GM19023 (cell line): ENCODE results near the gene SETD6.
A peak's percentile ranks its signal among the peaks of the same experiment; 100 is the strongest.
"Not testable (repeated sequence)": the region's sequence is repeated elsewhere in the genome, so short reads cannot be mapped to it uniquely, and the experiment has no call there.

ENCODE experiments used
- ATAC-seq: cut with Tn5 transposase; IDR thresholded peaks from one replicate; pipeline ENCODE4 v1.9.1; 2021; ENCODE audit warnings: mild to moderate bottlenecking, moderate library complexity; ENCODE audit not compliant: unreplicated experiment

Gene SETD6, protein sequence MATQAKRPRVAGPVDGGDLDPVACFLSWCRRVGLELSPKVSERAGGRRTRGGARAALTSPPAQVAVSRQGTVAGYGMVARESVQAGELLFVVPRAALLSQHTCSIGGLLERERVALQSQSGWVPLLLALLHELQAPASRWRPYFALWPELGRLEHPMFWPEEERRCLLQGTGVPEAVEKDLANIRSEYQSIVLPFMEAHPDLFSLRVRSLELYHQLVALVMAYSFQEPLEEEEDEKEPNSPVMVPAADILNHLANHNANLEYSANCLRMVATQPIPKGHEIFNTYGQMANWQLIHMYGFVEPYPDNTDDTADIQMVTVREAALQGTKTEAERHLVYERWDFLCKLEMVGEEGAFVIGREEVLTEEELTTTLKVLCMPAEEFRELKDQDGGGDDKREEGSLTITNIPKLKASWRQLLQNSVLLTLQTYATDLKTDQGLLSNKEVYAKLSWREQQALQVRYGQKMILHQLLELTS

DNA sequence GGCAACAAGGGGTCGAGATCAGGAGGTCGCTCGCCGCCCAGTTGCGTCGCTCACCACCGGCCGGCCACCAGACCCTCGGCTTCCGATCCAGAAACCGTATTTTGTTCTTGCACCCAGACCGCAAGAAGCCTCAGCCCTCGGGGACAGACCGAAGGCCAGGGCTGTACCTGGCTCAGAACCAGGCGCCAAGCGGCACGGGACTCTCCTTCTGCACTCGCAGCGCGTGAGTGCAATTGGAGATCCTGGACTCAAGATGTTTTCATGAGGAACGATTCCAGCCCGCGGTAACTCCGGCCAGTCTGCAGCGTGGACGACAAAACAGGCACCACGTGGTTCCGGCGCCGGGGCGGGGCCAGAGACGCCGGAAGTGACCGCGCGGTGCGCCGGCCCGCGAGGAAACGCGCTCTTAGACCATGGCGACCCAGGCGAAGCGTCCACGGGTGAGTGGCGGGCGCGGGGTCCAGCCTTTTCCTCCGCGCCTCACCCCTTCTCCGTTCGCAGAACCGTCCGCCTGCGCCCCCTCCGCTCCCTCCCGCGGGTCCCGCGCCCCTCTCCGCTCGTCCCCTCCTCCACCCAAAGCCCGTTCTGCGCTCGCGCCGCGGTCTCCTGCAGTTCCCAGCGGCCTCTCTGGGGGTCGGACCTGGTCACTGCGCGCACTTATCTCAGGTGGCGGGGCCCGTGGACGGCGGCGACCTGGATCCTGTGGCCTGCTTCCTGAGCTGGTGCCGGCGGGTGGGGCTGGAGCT is at the start of gene SETD6:
TSS of gene SETD6 (plus strand) at position 393 of the 746 bp plus-strand sequence. CDS start at position 414, 21 bp downstream.
- ATAC-seq, result peak; percentile 77

- no peak for ATAC-seq
Measured at GRCh38 chr16:58465817-58466216, 49.5 kb upstream of the SETD6 start.

GRCh38 chr16:58466396-58466795 is 48.9 kb upstream of the SETD6 start:
- no peak for ATAC-seq

DNA sequence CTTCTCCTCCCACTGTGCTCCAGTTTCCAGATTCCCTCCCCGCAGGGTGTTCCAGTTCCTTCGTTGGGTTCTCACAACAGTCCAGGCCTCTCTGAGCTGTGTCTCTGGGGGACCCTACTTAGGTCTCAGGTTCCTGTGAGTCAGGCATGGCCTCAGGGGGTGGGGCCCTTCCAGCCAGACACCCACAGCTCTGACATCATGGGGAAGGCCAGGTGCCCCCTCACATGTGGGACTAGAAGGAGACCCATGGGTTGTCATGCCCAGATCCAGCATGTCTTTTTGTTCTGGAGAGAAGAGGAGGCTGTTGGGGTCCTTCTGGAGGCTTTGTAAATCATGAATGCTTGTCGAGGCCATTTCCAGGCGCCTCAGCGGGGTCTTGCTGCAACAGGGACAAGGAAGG is 47.4 kb upstream of the SETD6 start:
- ATAC-seq, result no peak

DNA sequence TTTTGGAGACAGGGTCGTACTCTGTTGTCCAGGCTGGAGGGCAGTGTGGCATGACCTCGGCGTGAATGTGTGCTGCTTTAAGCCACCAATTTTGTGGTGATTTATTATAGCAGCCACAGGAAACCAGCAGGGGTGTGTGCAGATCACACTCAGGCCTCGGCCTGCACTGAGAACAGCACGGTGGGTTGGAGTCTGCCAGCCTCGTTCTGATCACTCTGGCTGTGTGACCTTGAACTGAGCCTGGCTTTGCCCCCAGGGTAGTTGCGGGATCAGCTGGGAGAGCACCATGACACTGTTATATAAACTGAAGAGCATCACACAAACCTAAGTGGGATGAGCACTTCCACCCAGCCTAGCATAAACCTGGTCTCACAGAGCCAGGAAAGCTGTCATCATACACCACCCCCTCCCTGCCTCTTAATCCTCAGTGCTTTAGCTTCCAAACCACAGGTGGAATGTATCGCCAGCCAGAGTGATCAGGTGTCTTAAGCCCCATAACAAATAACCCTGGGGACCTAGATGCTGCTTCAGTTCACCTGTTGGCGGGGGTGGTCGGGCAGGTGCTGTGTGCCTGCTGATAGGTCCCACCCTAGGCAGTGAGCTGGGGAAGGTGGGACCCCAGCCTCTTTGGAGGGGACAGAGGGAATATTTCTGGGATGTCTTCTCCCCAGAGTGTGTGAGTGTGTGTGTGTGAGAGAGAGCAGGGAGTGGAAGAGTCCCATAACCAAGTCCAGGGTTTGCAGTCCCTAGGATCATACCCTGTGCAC is 43.9 kb upstream of the SETD6 start:
- ATAC-seq, result no peak

- no peak for ATAC-seq
Measured at GRCh38 chr16:58472266-58472665, 43.1 kb upstream of the SETD6 start.

DNA sequence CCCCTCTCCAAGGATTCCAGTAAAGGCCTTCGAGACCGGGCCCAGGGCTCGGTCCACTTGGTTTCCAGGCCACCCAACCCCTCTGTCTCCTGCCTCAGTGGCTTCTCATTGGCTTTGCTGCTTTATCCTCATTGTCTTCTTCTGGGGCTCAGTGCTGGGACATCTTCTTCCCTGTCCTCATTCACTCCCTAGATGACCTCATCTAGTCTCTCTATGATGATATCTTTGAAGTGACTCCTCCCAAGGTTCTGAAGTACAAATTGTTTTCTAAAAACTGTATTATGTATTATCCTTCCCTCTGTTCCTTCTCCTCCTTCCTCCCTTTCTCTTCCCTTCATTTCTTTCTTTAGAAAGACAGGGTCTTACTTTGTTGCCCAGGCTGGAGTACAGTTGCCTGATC is 42.5 kb upstream of the SETD6 start:
- no peak for ATAC-seq

- no peak for ATAC-seq
Measured at GRCh38 chr16:58474296-58474695, 41.0 kb upstream of the SETD6 start.

DNA sequence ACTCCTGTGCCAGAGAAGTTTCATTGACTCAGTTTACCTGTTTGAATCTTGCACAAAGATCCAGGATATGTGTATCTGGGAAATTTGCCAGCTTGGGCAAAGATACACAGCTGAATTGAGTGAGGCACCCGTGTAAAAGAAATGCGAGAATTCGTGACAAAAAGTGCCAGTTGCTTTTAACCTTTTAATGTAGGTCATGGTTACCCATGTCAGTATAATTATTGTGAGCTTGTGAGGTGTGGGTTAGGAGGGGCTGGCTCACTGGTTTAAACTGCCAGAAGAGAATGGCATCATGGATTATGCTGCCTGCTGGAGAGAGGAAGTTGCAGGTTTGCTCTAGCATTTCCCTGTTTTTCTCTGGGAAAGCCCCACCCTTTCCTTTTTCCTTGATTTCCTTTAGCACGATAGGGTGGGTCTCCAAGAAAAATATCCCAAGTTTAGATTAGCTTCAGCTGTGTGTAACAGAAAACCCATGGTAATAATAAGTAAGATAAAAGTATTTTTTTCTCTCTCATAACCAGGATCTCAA is 40.2 kb upstream of the SETD6 start:
- no peak for ATAC-seq

DNA sequence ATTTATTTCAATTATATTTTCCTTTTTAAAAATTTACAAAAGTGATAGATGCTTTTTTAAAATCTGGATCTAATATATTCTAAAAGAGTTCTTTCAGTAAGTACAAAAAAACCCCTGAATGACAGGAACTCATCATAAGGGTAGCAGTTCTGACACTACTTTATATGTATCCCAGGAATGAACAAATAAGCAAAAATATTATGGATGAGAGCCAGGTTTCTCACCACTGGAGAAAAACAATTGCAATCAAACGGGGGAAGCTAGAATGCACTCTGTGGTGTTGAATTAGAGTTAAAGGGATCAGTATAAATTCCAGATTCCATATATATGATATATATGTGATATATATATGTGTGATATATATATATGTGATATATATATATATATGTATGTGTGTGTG is 38.5 kb upstream of the SETD6 start:
- no peak for ATAC-seq

DNA sequence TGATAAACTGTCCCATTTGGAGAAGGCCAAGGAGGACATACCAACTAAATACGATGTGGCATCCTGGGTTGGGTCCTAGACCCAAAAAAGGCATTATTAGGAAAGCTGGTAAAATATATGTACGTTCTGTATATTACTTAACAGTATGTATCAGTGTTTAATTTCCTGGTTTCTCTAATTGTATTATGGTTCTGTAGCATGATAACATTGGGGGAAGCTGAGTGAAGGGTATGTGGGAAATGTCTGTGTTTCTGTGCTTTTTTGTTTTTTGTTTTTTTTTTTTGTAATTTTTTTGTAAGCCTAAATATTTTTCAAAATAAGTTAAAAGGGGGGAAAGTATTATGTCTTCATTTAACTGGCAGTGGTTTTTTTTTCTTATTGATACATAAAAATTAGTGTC is 36.9 kb upstream of the SETD6 start:
- no peak for ATAC-seq

- no peak for ATAC-seq
Measured at GRCh38 chr16:58481226-58481869, 34.0 kb upstream of the SETD6 start.

GRCh38 chr16:58481931-58482330 is 33.4 kb upstream of the SETD6 start:
- ATAC-seq, result no peak

DNA sequence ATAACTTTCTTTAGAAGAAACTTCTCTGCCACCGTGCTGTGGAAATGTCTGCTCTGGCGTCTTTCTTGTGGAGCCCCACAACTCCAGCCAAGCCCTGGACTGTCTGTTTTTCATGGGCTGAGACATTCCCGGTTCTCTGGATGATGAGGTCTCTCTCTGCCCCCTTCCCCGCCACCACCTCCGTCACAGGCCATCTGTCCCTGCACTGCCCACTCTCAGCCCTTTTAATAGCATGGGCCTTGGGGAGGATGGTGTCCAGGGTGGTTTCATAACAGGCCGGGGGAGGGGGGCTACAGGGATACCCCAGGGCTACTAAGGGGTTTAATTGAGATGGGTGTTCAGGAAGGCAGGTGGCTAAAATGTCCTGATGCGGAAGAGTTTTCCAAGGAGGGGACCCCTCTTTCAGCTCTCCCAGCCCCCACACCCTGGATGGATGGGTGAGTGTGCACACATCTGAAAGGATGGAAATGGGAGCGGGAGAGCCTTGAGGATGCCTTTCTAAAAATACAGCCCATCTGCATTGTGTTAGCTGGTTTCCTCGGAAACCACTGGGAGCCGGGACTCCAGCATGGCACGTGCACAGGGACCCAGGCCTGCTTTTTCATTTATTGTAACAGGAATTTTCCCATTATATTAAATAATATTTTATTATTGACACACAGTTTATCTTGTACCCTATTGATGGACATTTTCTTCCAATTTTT is 30.0 kb upstream of the SETD6 start:
- no peak for ATAC-seq

- ATAC-seq, result peak; percentile 66
Measured at GRCh38 chr16:58487566-58488351, 27.6 kb upstream of the SETD6 start.

DNA sequence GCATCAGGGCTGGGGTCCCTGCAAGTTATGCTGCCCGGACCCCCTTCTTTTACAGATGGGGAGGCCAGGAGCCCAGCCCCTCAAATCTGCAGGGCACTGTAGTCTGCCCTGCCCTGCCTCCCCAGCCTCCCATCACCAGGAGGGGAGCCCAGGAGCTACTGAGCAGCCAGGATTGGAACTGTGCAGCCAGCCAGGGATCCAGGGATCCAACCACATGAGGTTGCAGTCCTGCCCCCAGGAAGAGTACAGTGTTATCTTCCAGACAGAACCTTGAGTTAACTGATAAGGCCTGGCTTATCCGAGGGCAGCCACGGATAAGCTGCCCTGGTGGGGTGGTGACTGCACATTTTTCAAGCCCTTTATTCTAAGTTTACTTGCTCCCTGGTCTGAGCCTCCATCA is 26.8 kb upstream of the SETD6 start:
- ATAC-seq, result no peak

GRCh38 chr16:58490065-58490464 is 25.3 kb upstream of the SETD6 start:
- ATAC-seq, result no peak

GRCh38 chr16:58490539-58490938 is 24.8 kb upstream of the SETD6 start:
- ATAC-seq, result not testable (repeated sequence)

- no peak for ATAC-seq
Measured at GRCh38 chr16:58492066-58492465, 23.3 kb upstream of the SETD6 start.
